Tongue (tissue), 3 donors: ENCODE results near the gene EZH2. TPM values are rescaled to one million over a fixed set of nuclear protein-coding genes. Genes with fewer than 3 reads are reported as not detected.

ENCODE experiments used
- DNase-seq: peaks from one replicate; pipeline ENCODE4 v3.0.0-alpha.2; 2015
- small RNA-seq: library from RNA; depleted of rRNA; stranded (forward); fragments of <200 nt; gene quantifications from one replicate; pipeline ENCODE3, GENCODE V24; 2014; ENCODE audit warnings: low replicate concordance
- total RNA-seq: library from RNA; depleted of rRNA; stranded (reverse); fragments of >200 nt; gene quantifications from one replicate; pipeline ENCODE4 v1.2.3, GENCODE V29; 2014

The EZH2 gene
- total RNA-seq, 1 donor from 2014 or later: 22.4 TPM

DNA sequence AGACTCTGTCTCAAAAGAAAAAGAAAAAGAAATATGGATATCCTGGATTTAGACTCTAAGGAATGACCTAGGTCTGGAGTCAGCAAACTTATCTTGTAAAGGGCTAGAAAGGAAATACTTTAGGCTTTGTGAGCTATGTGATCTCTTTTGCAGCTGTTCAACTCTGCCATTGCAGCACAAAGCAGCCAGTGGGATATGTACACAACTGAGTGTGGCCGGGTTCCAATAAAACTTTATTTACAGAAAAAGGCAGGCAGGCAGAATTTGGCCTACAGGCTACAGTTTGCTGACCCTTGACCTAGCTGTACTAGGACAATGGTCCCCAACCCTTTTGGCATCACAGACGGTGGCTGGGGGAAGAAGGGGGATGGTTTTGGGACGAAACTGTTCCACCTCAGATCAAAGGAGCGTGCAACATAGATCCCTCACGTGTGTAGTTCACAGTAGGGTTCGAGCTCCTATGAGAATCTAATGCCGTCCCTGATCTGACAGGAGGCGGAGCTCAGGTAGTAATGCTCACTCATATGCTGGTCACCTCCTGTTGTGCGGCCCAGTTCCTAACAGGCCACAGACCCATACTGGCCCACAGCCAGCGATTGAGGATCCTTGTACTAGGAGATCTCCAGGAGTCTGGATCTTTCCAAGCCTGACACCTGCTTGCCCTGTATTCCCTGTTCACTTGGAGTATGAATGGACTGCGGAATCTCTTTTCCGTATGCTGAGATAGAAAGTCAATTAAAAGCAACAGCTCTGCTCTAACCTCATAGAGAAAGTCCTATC is 122.4 kb downstream of the EZH2 start:
- DNase-seq: peak; percentile 30

Small RNA genes within 50 kb of the gene (small RNA-seq; reads per million reads assigned to genes)
- gene RF00017 (not detected), gene RN7SL569P (not detected), gene RNU7-20P (not detected)

Other genes starting within 250 kb of the EZH2 start
- gene CUL1, start 185.4 kb downstream of the EZH2 start, total RNA-seq: 64.5 TPM
- gene PDIA4, start 144.2 kb upstream of the EZH2 start, total RNA-seq: 94.8 TPM
- gene ZNF786, start 206.4 kb upstream of the EZH2 start, total RNA-seq: 8.0 TPM
- 4.7 TPM for gene ZNF425, start 242.0 kb upstream of the EZH2 start, total RNA-seq